HK-2 (cell line): Measurements from ENCODE around the gene PTPN20.
"Not testable (repeated sequence)": the region's sequence is repeated elsewhere in the genome, so short reads cannot be mapped to it uniquely, and the experiment has no call there.

Experiments
- DNase-seq: peaks from one replicate; pipeline ENCODE4 v3.0.0-alpha.2; 2018; ENCODE audit not compliant: unreplicated experiment

The PTPN20 gene

GRCh38 chr10:46911144-46911876, at the start of gene PTPN20:
TSS of gene PTPN20 (plus strand) at chr10:46911428. CDS start at chr10:46932500, 21,072 bp downstream.
- peak; percentile 56 for DNase-seq

GRCh38 chr10:46869716-46870115, 41.5 kb upstream of the PTPN20 start:
- DNase-seq = not testable (repeated sequence)

- not testable (repeated sequence) for DNase-seq
Observed at GRCh38 chr10:46871583-46871982, 39.6 kb upstream of the PTPN20 start.

- not testable (repeated sequence) for DNase-seq
Observed at GRCh38 chr10:46875304-46875703, 35.9 kb upstream of the PTPN20 start.

- DNase-seq = not testable (repeated sequence)
Observed at GRCh38 chr10:46876773-46877172, 34.5 kb upstream of the PTPN20 start.

GRCh38 chr10:46878761-46879160, 32.5 kb upstream of the PTPN20 start:
- DNase-seq = not testable (repeated sequence)

GRCh38 chr10:46890813-46891611, 20.2 kb upstream of the PTPN20 start:
- DNase-seq = not testable (repeated sequence)

GRCh38 chr10:46896762-46897692, 14.2 kb upstream of the PTPN20 start:
- not testable (repeated sequence) for DNase-seq

- not testable (repeated sequence) for DNase-seq
Observed at GRCh38 chr10:46901247-46901646, 10.0 kb upstream of the PTPN20 start.

GRCh38 chr10:46903874-46904273, 7.4 kb upstream of the PTPN20 start:
- DNase-seq = not testable (repeated sequence)

- DNase-seq = not testable (repeated sequence)
Observed at GRCh38 chr10:46906359-46906758, 4.9 kb upstream of the PTPN20 start.

GRCh38 chr10:46907185-46908117, 3.8 kb upstream of the PTPN20 start:
- not testable (repeated sequence) for DNase-seq

- DNase-seq = not testable (repeated sequence)
Observed at GRCh38 chr10:46922498-46922897, 11.3 kb downstream of the PTPN20 start.

GRCh38 chr10:46925156-46925555, 13.9 kb downstream of the PTPN20 start:
- DNase-seq = not testable (repeated sequence)

- not testable (repeated sequence) for DNase-seq
Observed at GRCh38 chr10:46925853-46926252, 14.6 kb downstream of the PTPN20 start.

GRCh38 chr10:46928810-46929209, 17.6 kb downstream of the PTPN20 start:
- not testable (repeated sequence) for DNase-seq

GRCh38 chr10:46932383-46932782, 21.2 kb downstream of the PTPN20 start:
- DNase-seq = not testable (repeated sequence)

- not testable (repeated sequence) for DNase-seq
Observed at GRCh38 chr10:46941091-46941490, 29.9 kb downstream of the PTPN20 start.

GRCh38 chr10:46948687-46949518, 37.7 kb downstream of the PTPN20 start:
- DNase-seq = not testable (repeated sequence)
